Kidney (tissue), 14 donors: ENCODE data around the gene ALDH8A1. TPM values are rescaled to one million over a fixed set of nuclear protein-coding genes. Genes with fewer than 3 reads are reported as not detected.

Experiments
- DNase-seq, 5 donors: peaks; one replicate each; pipeline ENCODE4 v3.0.0-alpha.2; 2013 to 2020
- FAIRE-seq: peaks from 2 replicates; lab custom pipeline; 2012; peaks lifted over from hg19 to GRCh38; lab: Jason Lieb, UNC
- H3K27ac ChIP-seq, 2 donors: one replicate each; pipeline ENCODE4 v1.7.0; 2013; ENCODE audit warnings: low read depth in 2 of 2, low read length in 2 of 2, inconsistent platforms in 1 of 2
- H3K27me3 ChIP-seq: one replicate; pipeline ENCODE4 v1.7.1; 2013; ENCODE audit warnings: low read length, inconsistent platforms; ENCODE audit not compliant: control insufficient read depth, insufficient read depth
- H3K36me3 ChIP-seq, 3 donors: one replicate each; pipeline versions ENCODE4 v1.7.0 to v1.7.1; 2013; ENCODE audit warnings: low read length in 3 of 3, control low read depth in 1 of 3, inconsistent platforms in 1 of 3; ENCODE audit not compliant: insufficient read depth in 3 of 3, control insufficient read depth in 2 of 3
- H3K4me1 ChIP-seq, 3 donors: one replicate each; pipeline versions ENCODE4 v1.7.0 to v1.7.1; 2013; ENCODE audit warnings: low read length in 3 of 3, inconsistent platforms in 1 of 3, low read depth in 1 of 3; ENCODE audit not compliant: control insufficient read depth in 2 of 3, insufficient read depth in 2 of 3
- H3K4me3 ChIP-seq, 3 donors: one replicate each; pipeline versions ENCODE4 v1.7.0 to v1.8.1; 2013; ENCODE audit warnings: low read length in 3 of 3, control low read depth in 1 of 3, inconsistent platforms in 1 of 3
- H3K9ac ChIP-seq, 3 donors: one replicate each; pipeline versions ENCODE4 v1.7.0 to v1.7.1; 2013; ENCODE audit warnings: low read length in 3 of 3, control low read depth in 1 of 3, inconsistent platforms in 1 of 3
- H3K9me3 ChIP-seq, 3 donors: one replicate each; pipeline versions ENCODE4 v1.7.0 to v1.7.1; 2013; ENCODE audit warnings: low read length in 3 of 3, control low read depth in 1 of 3, inconsistent platforms in 1 of 3; ENCODE audit not compliant: control insufficient read depth in 2 of 3, insufficient read depth in 1 of 3
- CTCF ChIP-seq: IDR thresholded peaks from 3 replicates; pipeline ENCODE4 v1.5.1; 2012; ENCODE audit warnings: mild to moderate bottlenecking, moderate library complexity, borderline replicate concordance; ENCODE audit not compliant: insufficient read depth; ENCODE audit errors: extremely low read depth
- intact Hi-C: fragments of 100-400 bp; cut with DNase I; formaldehyde crosslinking; loops from one replicate; pipeline ENCODE4 v1.11.1; 2022
- polyA plus RNA-seq: library from polyadenylated mRNA; stranded (reverse); fragments of 350-450 nt; fragmentation: Illumina TruSeq; extraction: RNeasy Lipid Tissue Mini Kit (QIAGEN cat#74804); gene quantifications from one replicate; pipeline ENCODE4 v1.2.3, GENCODE V29; 2014; ENCODE audit warnings: low read depth, low replicate concordance; ENCODE audit not compliant: insufficient read depth
- total RNA-seq: library from RNA; stranded (reverse); fragmentation: NEBNext Ultra II Directional; extraction: Animal tissue kit (Norgen Biotek cat#: 25700); gene quantifications from one replicate; pipeline ENCODE4 v1.2.1, GENCODE V29; 2021
- donor health status: control.
- donor health status: control.
- donor health status: control.
- donor health status: control.
- donor health status: control.
- donor health status: DM: yes; HTN: yes; CAD: no.
- donor health status: Normal renal cell carcinoma (clear cell type).

The ALDH8A1 gene
- total and polyA plus RNA-seq, 2 donors from 2014 or later, result 11.2 to 56.7 TPM

GRCh38 chr6:134875367-134875766 is 74.5 kb downstream of the ALDH8A1 start:
- intact Hi-C loops, result no loop called here
- no peak for TF ChIP-seq CTCF
- no peaks in the 10 kb centered on the region for H3K4me1 ChIP-seq
- no peaks in the 10 kb centered on the region for H3K9me3 ChIP-seq
- no peak for DNase-seq
- no peak overlapping the region for H3K9ac ChIP-seq
- no peak overlapping the region for H3K27ac ChIP-seq
- H3K27me3 ChIP-seq, result no peaks in the 10 kb centered on the region
- FAIRE-seq, result no peak
- no peaks in the 10 kb centered on the region for H3K36me3 ChIP-seq
- H3K4me3 ChIP-seq, result no peak overlapping the region

GRCh38 chr6:134873500-134874388 is 76.2 kb downstream of the ALDH8A1 start:
- DNase-seq, result no peak
- no peak overlapping the region for H3K27ac ChIP-seq
- TF ChIP-seq CTCF, result no peak
- no peaks in the 10 kb centered on the region for H3K36me3 ChIP-seq
- no peaks in the 10 kb centered on the region for H3K9me3 ChIP-seq
- intact Hi-C loops, result no loop called here
- H3K27me3 ChIP-seq, result no peaks in the 10 kb centered on the region
- no peak overlapping the region for H3K9ac ChIP-seq
- no peak overlapping the region for H3K4me3 ChIP-seq
- FAIRE-seq, result no peak
- no peaks in the 10 kb centered on the region for H3K4me1 ChIP-seq

- no peak for TF ChIP-seq CTCF
- no peak overlapping the region for H3K4me3 ChIP-seq
- H3K27me3 ChIP-seq, result no peaks in the 10 kb centered on the region
- DNase-seq, result no peak
- H3K36me3 ChIP-seq, result no peaks in the 10 kb centered on the region
- intact Hi-C loops, result no loop called here
- H3K27ac ChIP-seq, result no peak overlapping the region
- FAIRE-seq, result no peak
- no peaks in the 10 kb centered on the region for H3K9me3 ChIP-seq
- H3K9ac ChIP-seq, result no peak overlapping the region
- no peaks in the 10 kb centered on the region for H3K4me1 ChIP-seq
Measured at GRCh38 chr6:134870677-134871498, 79.0 kb downstream of the ALDH8A1 start.
